Renal pelvis (tissue), 4 donors: Measurements from ENCODE around the gene CCDC106. TPM values are rescaled to one million over a fixed set of nuclear protein-coding genes. Genes with fewer than 3 reads are reported as not detected.

ENCODE experiments used
- DNase-seq: peaks from one replicate; pipeline ENCODE4 v3.0.0-alpha.2; 2013
- polyA plus RNA-seq, 3 donors: library from polyadenylated mRNA; unstranded; fragments of 120-200 nt; gene quantifications; one replicate each; pipeline ENCODE4 v1.2.1, GENCODE V29; 2013; ENCODE audit not compliant: insufficient read length in 3 of 3

The CCDC106 gene
- polyA plus RNA-seq, 3 donors, result 28.0 to 30.2 (median 28.2) TPM

GRCh38 chr19:55648585-55649267 is 714 bp downstream of the CCDC106 start:
- DNase-seq, result no peak

GRCh38 chr19:55649268-55650125 is 1.5 kb downstream of the CCDC106 start:
- no peak for DNase-seq

GRCh38 chr19:55650126-55650557 is 2.1 kb downstream of the CCDC106 start:
- no peak for DNase-seq

- DNase-seq, result no peak
Observed at GRCh38 chr19:55650602-55651230, 2.7 kb downstream of the CCDC106 start.

- no peak for DNase-seq
Observed at GRCh38 chr19:55651236-55651635, 3.2 kb downstream of the CCDC106 start.

GRCh38 chr19:55652311-55653128 is 4.5 kb downstream of the CCDC106 start:
- DNase-seq, result no peak

GRCh38 chr19:55653651-55654322 is 5.8 kb downstream of the CCDC106 start:
- peak; percentile 99 for DNase-seq

- peak; percentile 100 for DNase-seq
Observed at GRCh38 chr19:55654323-55654867, 6.4 kb downstream of the CCDC106 start.

- DNase-seq, result peak; percentile 92
Observed at GRCh38 chr19:55654868-55655647, 7.0 kb downstream of the CCDC106 start, which contains the start of gene U2AF2. TSS of gene U2AF2 (plus strand) at chr19:55655035. CDS start at chr19:55655105, 70 bp downstream.

- DNase-seq, result no peak
Observed at GRCh38 chr19:55655648-55656040, 7.6 kb downstream of the CCDC106 start.

- no peak for DNase-seq
Observed at GRCh38 chr19:55656552-55656951, 8.5 kb downstream of the CCDC106 start.

GRCh38 chr19:55656988-55657747 is 9.2 kb downstream of the CCDC106 start:
- DNase-seq, result no peak

- DNase-seq, result no peak
Observed at GRCh38 chr19:55658846-55659459, 10.9 kb downstream of the CCDC106 start.

GRCh38 chr19:55659822-55660221 is 11.8 kb downstream of the CCDC106 start:
- no peak for DNase-seq

- no peak for DNase-seq
Observed at GRCh38 chr19:55660404-55660803, 12.4 kb downstream of the CCDC106 start.

GRCh38 chr19:55660991-55661390 is 13.0 kb downstream of the CCDC106 start:
- no peak for DNase-seq

GRCh38 chr19:55661826-55662225 is 13.8 kb downstream of the CCDC106 start:
- DNase-seq, result no peak

- DNase-seq, result no peak
Observed at GRCh38 chr19:55663846-55664536, 16.0 kb downstream of the CCDC106 start.
